ENCODE measurements around the gene MTRF1.

MTRF1 gene

GRCh38 chr13:41259875-41260501 lies 3.4 kb downstream of the MTRF1 start:
- no peak for DNase-seq (ENCODE audit: low read depth in 1 of 2, low spot score in 1 of 2)
- no peak overlapping the region for H3K4me3 ChIP-seq (replicated peaks; ENCODE audit: insufficient read depth, low read length)
- TF ChIP-seq GABPA (IDR thresholded peaks at IDR 0.05; ENCODE audit: low read depth): no peak
- no peak for TF ChIP-seq POLR2AphosphoS5 (IDR thresholded peaks at IDR 0.05; ENCODE audit: low read depth)
- TF ChIP-seq, protein P1, sequence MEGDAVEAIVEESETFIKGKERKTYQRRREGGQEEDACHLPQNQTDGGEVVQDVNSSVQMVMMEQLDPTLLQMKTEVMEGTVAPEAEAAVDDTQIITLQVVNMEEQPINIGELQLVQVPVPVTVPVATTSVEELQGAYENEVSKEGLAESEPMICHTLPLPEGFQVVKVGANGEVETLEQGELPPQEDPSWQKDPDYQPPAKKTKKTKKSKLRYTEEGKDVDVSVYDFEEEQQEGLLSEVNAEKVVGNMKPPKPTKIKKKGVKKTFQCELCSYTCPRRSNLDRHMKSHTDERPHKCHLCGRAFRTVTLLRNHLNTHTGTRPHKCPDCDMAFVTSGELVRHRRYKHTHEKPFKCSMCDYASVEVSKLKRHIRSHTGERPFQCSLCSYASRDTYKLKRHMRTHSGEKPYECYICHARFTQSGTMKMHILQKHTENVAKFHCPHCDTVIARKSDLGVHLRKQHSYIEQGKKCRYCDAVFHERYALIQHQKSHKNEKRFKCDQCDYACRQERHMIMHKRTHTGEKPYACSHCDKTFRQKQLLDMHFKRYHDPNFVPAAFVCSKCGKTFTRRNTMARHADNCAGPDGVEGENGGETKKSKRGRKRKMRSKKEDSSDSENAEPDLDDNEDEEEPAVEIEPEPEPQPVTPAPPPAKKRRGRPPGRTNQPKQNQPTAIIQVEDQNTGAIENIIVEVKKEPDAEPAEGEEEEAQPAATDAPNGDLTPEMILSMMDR (IDR thresholded peaks at IDR 0.05; ENCODE audit: insufficient read depth, low read length): no peak
- no peak for TF ChIP-seq REST (IDR thresholded peaks at IDR 0.05; ENCODE audit: insufficient replicate concordance, low read depth)
- no peak for TF ChIP-seq SPI1 (IDR thresholded peaks at IDR 0.05; ENCODE audit: borderline replicate concordance, low read depth)
- H3K27me3 ChIP-seq (ENCODE audit: insufficient read depth, poor library complexity, severe bottlenecking): no peaks in the 10 kb centered on the region
- no peak overlapping the region for H3K27ac ChIP-seq (replicated peaks)

GRCh38 chr13:41257535-41257934 lies 5.8 kb downstream of the MTRF1 start:
- Histone ChIP-seq H3K4me3 (replicated peaks; ENCODE audit: insufficient read depth, low read length) (no peak overlapping the region), H3K27ac (replicated peaks) (no peak overlapping the region), H3K27me3 (ENCODE audit: insufficient read depth, poor library complexity, severe bottlenecking) (no peaks in the 10 kb centered on the region)
- no peak for TF ChIP-seq GABPA (IDR thresholded peaks at IDR 0.05; ENCODE audit: low read depth)
- TF ChIP-seq, protein P1 (IDR thresholded peaks at IDR 0.05; ENCODE audit: insufficient read depth, low read length): no peak
- no peak for TF ChIP-seq POLR2AphosphoS5 (IDR thresholded peaks at IDR 0.05; ENCODE audit: low read depth)
- no peak for TF ChIP-seq SPI1 (IDR thresholded peaks at IDR 0.05; ENCODE audit: borderline replicate concordance, low read depth)
- no peak for TF ChIP-seq REST (IDR thresholded peaks at IDR 0.05; ENCODE audit: insufficient replicate concordance, low read depth)
- DNase-seq (ENCODE audit: low read depth in 1 of 2, low spot score in 1 of 2): no peak

GRCh38 chr13:41254902-41255301 lies 8.5 kb downstream of the MTRF1 start:
- H3K27me3 ChIP-seq (ENCODE audit: insufficient read depth, poor library complexity, severe bottlenecking): no peaks in the 10 kb centered on the region
- H3K27ac ChIP-seq (replicated peaks): no peak overlapping the region
- H3K4me3 ChIP-seq (replicated peaks; ENCODE audit: insufficient read depth, low read length): no peak overlapping the region
- TF ChIP-seq SPI1 (IDR thresholded peaks at IDR 0.05; ENCODE audit: borderline replicate concordance, low read depth) (no peak), GABPA (IDR thresholded peaks at IDR 0.05; ENCODE audit: low read depth) (no peak), REST (IDR thresholded peaks at IDR 0.05; ENCODE audit: insufficient replicate concordance, low read depth) (no peak)
- DNase-seq (ENCODE audit: low read depth in 1 of 2, low spot score in 1 of 2): no peak
